GM21526 (cell line): Measurements from ENCODE around the gene MBD5.

ENCODE experiments used
- ATAC-seq: cut with Tn5 transposase; IDR thresholded peaks from one replicate; pipeline ENCODE4 v1.9.1; 2021; ENCODE audit warnings: moderate library complexity; ENCODE audit not compliant: unreplicated experiment, low FRiP score

The MBD5 gene

GRCh38 chr2:148511883-148512282 is 491.0 kb downstream of the MBD5 start:
- ATAC-seq: no peak

GRCh38 chr2:148512501-148512900 is 491.6 kb downstream of the MBD5 start:
- no peak for ATAC-seq

- ATAC-seq: no peak
Measured at GRCh38 chr2:148513427-148513826, 492.5 kb downstream of the MBD5 start.

GRCh38 chr2:148515120-148515519 is 494.2 kb downstream of the MBD5 start:
- ATAC-seq: no peak

GRCh38 chr2:148515976-148516375 is 495.1 kb downstream of the MBD5 start:
- ATAC-seq: no peak

GRCh38 chr2:148517296-148517695 is 496.4 kb downstream of the MBD5 start:
- no peak for ATAC-seq

- ATAC-seq: no peak
Measured at GRCh38 chr2:148517822-148518221, 496.9 kb downstream of the MBD5 start.

GRCh38 chr2:148519013-148519412 is 498.1 kb downstream of the MBD5 start:
- ATAC-seq: no peak

- no peak for ATAC-seq
Measured at GRCh38 chr2:148521181-148521580, 500.3 kb downstream of the MBD5 start.

- no peak for ATAC-seq
Measured at GRCh38 chr2:148523315-148523714, 502.4 kb downstream of the MBD5 start.

- ATAC-seq: no peak
Measured at GRCh38 chr2:148524519-148524919, 503.6 kb downstream of the MBD5 start.

- no peak for ATAC-seq
Measured at GRCh38 chr2:148525130-148525529, 504.2 kb downstream of the MBD5 start.

GRCh38 chr2:148526509-148527346 is 505.8 kb downstream of the MBD5 start:
- no peak for ATAC-seq

- no peak for ATAC-seq
Measured at GRCh38 chr2:148527488-148528340, 506.8 kb downstream of the MBD5 start.

- ATAC-seq: no peak
Measured at GRCh38 chr2:148528356-148529064, 507.6 kb downstream of the MBD5 start.

- no peak for ATAC-seq
Measured at GRCh38 chr2:148529745-148530144, 508.9 kb downstream of the MBD5 start.

GRCh38 chr2:148530350-148530749 is 509.5 kb downstream of the MBD5 start:
- ATAC-seq: no peak

- ATAC-seq: no peak
Measured at GRCh38 chr2:148531235-148531634, 510.3 kb downstream of the MBD5 start.

GRCh38 chr2:148531669-148532428 is 511.0 kb downstream of the MBD5 start:
- no peak for ATAC-seq

GRCh38 chr2:148533004-148533403 is 512.1 kb downstream of the MBD5 start:
- ATAC-seq: no peak
